A549 (cell line): ENCODE data around the gene ITGB2. TPM values are rescaled to one million over a fixed set of nuclear protein-coding genes. Genes with fewer than 3 reads are reported as not detected.

Experiments used
- ATAC-seq, 2 experiments: fragments of 200-7000 bp in 1 of 2; fragments of >200 bp in 1 of 2; cut with Nextera tagmentation in 1 of 2; cut with Tn5 transposase in 1 of 2; 3 replicates each; pipeline versions ENCODE4 v1.8.0 to v1.9.1; 2018 to 2020; ENCODE audit warnings: mild to moderate bottlenecking in 1 of 2, moderate library complexity in 1 of 2
- CTCF ChIA-PET: fragments of 300-600 bp; sonication (Branson Sonifier 250); formaldehyde crosslinking; extraction: SDS; loops from one replicate; lab custom pipeline; 2021; ENCODE audit warnings: antibody characterized with exemption, inconsistent platforms; lab: Yijun Ruan, JAX
- POLR2A ChIA-PET: fragments of 350-600 bp; formaldehyde crosslinking; extraction: SDS; loops from one replicate; lab custom pipeline; 2021; ENCODE audit warnings: antibody characterized with exemption, inconsistent platforms; lab: Yijun Ruan, JAX
- DNase-seq, 2 experiments: peaks; one replicate each; pipeline versions ENCODE4 v3.0.0 to v3.0.0-alpha.2; 2011 to 2016; ENCODE audit warnings: low read depth in 1 of 2, low spot score in 1 of 2
- FAIRE-seq: peaks from 2 replicates; lab custom pipeline; 2011; peaks lifted over from hg19 to GRCh38; lab: Jason Lieb, UNC
- H3K27ac ChIP-seq, 2 experiments: fragments of >200 bp; sonication (Bioruptor Twin); formaldehyde crosslinking; 3 replicates each; pipeline ENCODE4 v1.5.1; 2016 to 2017
- H3K4me1 ChIP-seq: fragments of >200 bp; sonication (Bioruptor Twin); formaldehyde crosslinking; 3 replicates; pipeline ENCODE4 v1.6.1; 2016
- H3K4me2 ChIP-seq: fragments of >200 bp; sonication (Bioruptor Twin); formaldehyde crosslinking; 3 replicates; pipeline ENCODE4 v1.6.1; 2016
- H3K4me3 ChIP-seq: fragments of >200 bp; sonication (Bioruptor Twin); formaldehyde crosslinking; 3 replicates; pipeline ENCODE4 v1.5.1; 2016
- H3K9me3 ChIP-seq: fragments of >200 bp; sonication (Bioruptor Twin); formaldehyde crosslinking; 3 replicates; pipeline ENCODE4 v1.6.1; 2016
- CEBPB ChIP-seq, 2 experiments: fragments of >200 bp in 1 of 2; sonication (Bioruptor Twin) in 1 of 2; formaldehyde crosslinking in 1 of 2; IDR thresholded peaks; 2 replicates each; pipeline ENCODE4 v1.6.1; 2012 to 2016
- CHD4 ChIP-seq: fragments of 200-600 bp; sonication (generic); IDR thresholded peaks from 2 replicates; pipeline ENCODE4 v1.6.1; 2016; ENCODE audit warnings: antibody characterized with exemption, mild to moderate bottlenecking, borderline replicate concordance
- EHF ChIP-seq: fragments of 250-450 bp; sonication (Bioruptor Pico); IDR thresholded peaks from 2 replicates; pipeline ENCODE4 v1.5.0; 2020; ENCODE audit warnings: mild to moderate bottlenecking
- EHMT2 ChIP-seq: fragments of 200-600 bp; sonication (generic); IDR thresholded peaks from 2 replicates; pipeline ENCODE4 v1.6.1; 2016; ENCODE audit warnings: antibody characterized with exemption, low read depth, mild to moderate bottlenecking, moderate library complexity
- FOSB ChIP-seq: fragments of 250-450 bp; sonication (Bioruptor Pico); IDR thresholded peaks from 2 replicates; pipeline ENCODE4 v1.5.0; 2020; ENCODE audit warnings: mild to moderate bottlenecking, moderate library complexity
- HDAC2 ChIP-seq: fragments of 200-600 bp; sonication (generic); IDR thresholded peaks from 2 replicates; pipeline ENCODE4 v1.6.1; 2016
- HOXA7 ChIP-seq: fragments of 250-450 bp; sonication (Bioruptor Pico); IDR thresholded peaks from 2 replicates; pipeline ENCODE4 v1.5.0; 2020; ENCODE audit warnings: mild to moderate bottlenecking, moderate library complexity
- HOXB13 ChIP-seq: fragments of 250-450 bp; sonication (Bioruptor Pico); IDR thresholded peaks from 2 replicates; pipeline ENCODE4 v1.5.0; 2020; ENCODE audit warnings: low read depth, mild to moderate bottlenecking, moderate library complexity
- HOXB5 ChIP-seq: fragments of 250-450 bp; sonication (Bioruptor Pico); IDR thresholded peaks from 2 replicates; pipeline ENCODE4 v1.5.0; 2020; ENCODE audit warnings: mild to moderate bottlenecking, moderate library complexity
- MYC ChIP-seq: IDR thresholded peaks from 2 replicates; pipeline ENCODE4 v1.6.1; 2012; ENCODE audit warnings: mild to moderate bottlenecking, inconsistent platforms, low read length, improper control_type of control experiment, borderline replicate concordance
- NFE2L2 ChIP-seq: fragments of 150-350 bp; conservative IDR thresholded peaks from 2 replicates; pipeline ENCODE4 v1.6.1; 2014; ENCODE audit warnings: low read length
- RCOR1 ChIP-seq: fragments of 150-350 bp; IDR thresholded peaks from 2 replicates; pipeline ENCODE4 v1.6.1; 2014; ENCODE audit warnings: antibody characterized with exemption, low read length, low read depth
- RFX5 ChIP-seq: fragments of 450-650 bp; IDR thresholded peaks from 2 replicates; pipeline ENCODE4 v1.7.1; 2014; ENCODE audit warnings: antibody characterized with exemption, mild to moderate bottlenecking, moderate library complexity
- SMC3 ChIP-seq: fragments of >200 bp; sonication (Bioruptor Twin); formaldehyde crosslinking; IDR thresholded peaks from 3 replicates; pipeline ENCODE4 v1.6.1; 2018; ENCODE audit warnings: inconsistent platforms
- SREBF2 ChIP-seq: fragments of 450-650 bp; IDR thresholded peaks from 2 replicates; pipeline ENCODE4 v1.6.1; 2014; ENCODE audit warnings: mild to moderate bottlenecking, moderate library complexity
- TP53 ChIP-seq: fragments of 250-450 bp; sonication (Bioruptor Pico); IDR thresholded peaks from 2 replicates; pipeline ENCODE4 v1.5.0; 2021; ENCODE audit warnings: mild to moderate bottlenecking, moderate library complexity
- ZC3H11A ChIP-seq: fragments of 450-650 bp; IDR thresholded peaks from 2 replicates; pipeline ENCODE4 v1.6.1; 2014; ENCODE audit warnings: antibody characterized with exemption, mild to moderate bottlenecking
- ZNF302 ChIP-seq: fragments of 250-450 bp; sonication (Bioruptor Pico); IDR thresholded peaks from 2 replicates; pipeline ENCODE4 v1.9.0; 2021; ENCODE audit warnings: inconsistent platforms, mild to moderate bottlenecking, moderate library complexity
- WGBS: methylation state at CpG from one replicate; pipeline ENCODE4 v1.1.6; 2017; ENCODE audit errors: missing lambda C conversion rate; 5-methylcytosine and 5-hydroxymethylcytosine counted together
- polyA plus RNA-seq, 4 experiments: library from polyadenylated mRNA; depleted of rRNA in 3 of 4; stranded (reverse); fragments of >200 nt; fragmentation: RNase III in 1 of 4; extraction: RNeasy Plus Mini Kit Qiagen cat#74134 plus additional on column Dnase treatment in 1 of 4; gene quantifications; 2 replicates in 3 of 4; 3 replicates in 1 of 4; pipeline ENCODE4 v1.2.3, GENCODE V29; 2011 to 2017
- TF ChIP-seq, protein P1 (sequence below): fragments of 250-450 bp; sonication (Bioruptor Pico); IDR thresholded peaks from 2 replicates; pipeline ENCODE4 v1.5.0; 2020; ENCODE audit warnings: low read depth, mild to moderate bottlenecking, moderate library complexity
- TF ChIP-seq, protein P2 (sequence below): IDR thresholded peaks from 2 replicates; pipeline ENCODE4 v1.6.1; 2012
- TF ChIP-seq, protein P3 (sequence below): fragments of 150-350 bp; IDR thresholded peaks from 2 replicates; pipeline ENCODE4 v1.6.1; 2014; ENCODE audit warnings: low read depth, mild to moderate bottlenecking, low read length
- TF ChIP-seq, protein P4 (sequence below): fragments of >200 bp; sonication (Bioruptor Twin); formaldehyde crosslinking; IDR thresholded peaks from 3 replicates; pipeline ENCODE4 v1.6.1; 2016
- TF ChIP-seq, protein P5 (sequence below): fragments of 250-450 bp; sonication (Bioruptor Pico); IDR thresholded peaks from 2 replicates; pipeline ENCODE4 v1.5.0; 2021; ENCODE audit warnings: mild to moderate bottlenecking, moderate library complexity, borderline replicate concordance
- TF ChIP-seq, protein P6 (sequence below): fragments of >200 bp; sonication (Bioruptor Twin); formaldehyde crosslinking; IDR thresholded peaks from 2 replicates; pipeline ENCODE4 v1.6.1; 2016

ITGB2 gene
- polyA plus RNA-seq, 2 of the 4 experiments (the other 2 are of a cell fraction), result 0.46 to 0.59 TPM

DNA sequence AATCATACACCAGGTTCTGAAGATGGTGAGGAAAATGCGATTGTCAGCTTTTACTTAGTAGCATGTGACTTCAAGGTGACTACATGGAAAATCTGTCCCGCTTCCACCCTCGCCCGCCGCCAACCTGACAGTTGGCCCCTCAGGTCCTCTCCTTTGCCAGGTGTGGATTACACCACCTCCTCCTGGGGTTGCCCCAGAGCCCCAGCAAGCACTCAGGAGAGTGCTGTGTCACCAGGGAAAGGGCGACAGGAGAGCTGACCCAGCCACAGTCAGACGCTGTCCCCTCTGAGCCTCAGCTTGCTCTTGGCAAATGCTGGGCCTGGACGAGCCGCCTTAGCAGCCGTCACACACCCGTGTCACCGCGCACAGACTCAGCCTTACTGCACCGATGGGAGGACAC is 65.1 kb downstream of the ITGB2 start:
- FAIRE-seq (no peak), DNase-seq (no peak)
- H3K4me3 ChIP-seq, result no peak overlapping the region
- WGBS, result 98% methylated on average over 11 of the region's 14 CpGs
- TF ChIP-seq NFE2L2 (no peak), EHF (CRISPR knock-in tag) (no peak), ZC3H11A (no peak), HDAC2 (no peak), ZNF302 (CRISPR knock-in tag) (no peak), HOXA7 (CRISPR knock-in tag) (no peak)
- TF ChIP-seq, protein P1, sequence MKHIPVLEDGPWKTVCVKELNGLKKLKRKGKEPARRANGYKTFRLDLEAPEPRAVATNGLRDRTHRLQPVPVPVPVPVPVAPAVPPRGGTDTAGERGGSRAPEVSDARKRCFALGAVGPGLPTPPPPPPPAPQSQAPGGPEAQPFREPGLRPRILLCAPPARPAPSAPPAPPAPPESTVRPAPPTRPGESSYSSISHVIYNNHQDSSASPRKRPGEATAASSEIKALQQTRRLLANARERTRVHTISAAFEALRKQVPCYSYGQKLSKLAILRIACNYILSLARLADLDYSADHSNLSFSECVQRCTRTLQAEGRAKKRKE (CRISPR knock-in tag), result no peak
- TF ChIP-seq, protein P2, sequence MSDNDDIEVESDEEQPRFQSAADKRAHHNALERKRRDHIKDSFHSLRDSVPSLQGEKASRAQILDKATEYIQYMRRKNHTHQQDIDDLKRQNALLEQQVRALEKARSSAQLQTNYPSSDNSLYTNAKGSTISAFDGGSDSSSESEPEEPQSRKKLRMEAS, result no peak
- TF ChIP-seq, all 56 proteins: peak for 0
- CTCF ChIA-PET, result no interaction called here
- H3K4me2 ChIP-seq, result no peak overlapping the region
- no peaks in the 10 kb centered on the region for H3K4me1 ChIP-seq
- POLR2A ChIA-PET, result no interaction called here
- no peak overlapping the region for H3K27ac ChIP-seq
- no peak for ATAC-seq
- no peaks in the 10 kb centered on the region for H3K9me3 ChIP-seq

DNA sequence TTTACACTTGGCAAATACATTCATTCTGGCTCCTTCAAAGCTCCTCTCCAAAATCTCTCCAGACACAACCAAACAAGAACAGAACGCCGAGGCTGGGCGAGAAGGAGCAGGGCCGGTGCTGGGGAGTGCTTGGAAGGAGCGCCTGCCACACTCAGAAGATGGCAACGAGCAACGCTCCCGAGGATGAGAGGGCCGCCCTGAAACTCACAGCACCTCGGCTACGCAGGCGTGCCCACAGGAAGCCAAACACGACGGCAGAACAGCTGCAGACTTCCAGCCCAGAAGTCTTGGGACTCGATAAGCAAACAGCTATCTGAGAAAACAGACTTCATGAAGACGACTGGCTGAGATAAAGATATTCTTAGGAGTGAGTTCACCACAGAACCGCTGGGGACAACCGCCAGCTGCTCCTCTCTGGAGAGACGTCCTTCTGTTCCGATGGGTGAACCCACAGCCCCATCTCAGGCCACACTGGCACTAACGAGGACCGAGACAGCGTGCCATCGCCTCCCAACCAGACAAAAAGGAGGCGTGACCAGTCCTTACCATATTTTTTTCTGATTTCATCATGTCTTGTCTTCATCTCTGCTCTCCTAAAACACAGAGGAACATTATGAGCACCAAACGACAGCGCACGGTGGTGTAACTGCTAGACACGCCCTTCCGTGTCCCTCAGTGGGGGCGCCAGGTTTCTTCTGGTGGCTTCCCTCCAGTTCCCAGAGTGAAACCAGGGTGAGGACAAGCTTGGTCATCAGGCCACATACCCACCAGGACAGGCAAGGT is 65.8 kb downstream of the ITGB2 start:
- ChIA-PET CTCF (interaction anchor here (0.9 kb wide), 1 partner anchor 9 kb away, joined by 3 read pairs; no protein-coding TSS in a partner anchor), POLR2A (no interaction called here)
- no peak for ATAC-seq
- 90% methylated on average over 31 of the region's 31 CpGs for WGBS
- no peak for DNase-seq
- TF ChIP-seq HOXB5 (CRISPR knock-in tag), result no peak
- TF ChIP-seq, protein P3, sequence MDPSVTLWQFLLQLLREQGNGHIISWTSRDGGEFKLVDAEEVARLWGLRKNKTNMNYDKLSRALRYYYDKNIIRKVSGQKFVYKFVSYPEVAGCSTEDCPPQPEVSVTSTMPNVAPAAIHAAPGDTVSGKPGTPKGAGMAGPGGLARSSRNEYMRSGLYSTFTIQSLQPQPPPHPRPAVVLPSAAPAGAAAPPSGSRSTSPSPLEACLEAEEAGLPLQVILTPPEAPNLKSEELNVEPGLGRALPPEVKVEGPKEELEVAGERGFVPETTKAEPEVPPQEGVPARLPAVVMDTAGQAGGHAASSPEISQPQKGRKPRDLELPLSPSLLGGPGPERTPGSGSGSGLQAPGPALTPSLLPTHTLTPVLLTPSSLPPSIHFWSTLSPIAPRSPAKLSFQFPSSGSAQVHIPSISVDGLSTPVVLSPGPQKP, result no peak
- H3K9me3 ChIP-seq, result no peaks in the 10 kb centered on the region
- H3K4me1 ChIP-seq, result no peaks in the 10 kb centered on the region
- no peak overlapping the region for H3K4me2 ChIP-seq
- H3K4me3 ChIP-seq, result no peak overlapping the region
- no peak overlapping the region for H3K27ac ChIP-seq
- no peak for FAIRE-seq

DNA sequence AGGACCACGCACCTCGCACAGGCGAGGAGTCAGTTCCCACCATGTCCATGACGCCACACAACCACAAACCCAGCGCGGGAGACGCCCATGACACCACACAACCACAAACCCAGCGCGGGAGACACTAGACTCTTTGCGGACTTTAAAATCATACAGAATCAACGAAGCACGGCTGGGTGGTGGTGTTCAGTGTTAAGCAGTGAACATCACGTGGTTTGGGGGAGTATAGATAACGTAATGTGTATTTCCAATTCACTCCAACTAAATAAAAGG is 66.4 kb downstream of the ITGB2 start:
- no peaks in the 10 kb centered on the region for H3K4me1 ChIP-seq
- no peaks in the 10 kb centered on the region for H3K9me3 ChIP-seq
- H3K27ac ChIP-seq, result no peak overlapping the region
- FAIRE-seq (no peak), DNase-seq (no peak)
- no peak overlapping the region for H3K4me2 ChIP-seq
- WGBS, result 98% methylated on average over 14 of the region's 14 CpGs
- CTCF ChIA-PET, result interaction anchor here (0.9 kb wide), 1 partner anchor 8 kb away, joined by 3 read pairs; no protein-coding TSS in a partner anchor
- POLR2A ChIA-PET, result no interaction called here
- no peak overlapping the region for H3K4me3 ChIP-seq
- TF ChIP-seq SMC3 (no peak), HOXB13 (CRISPR knock-in tag) (no peak), CHD4 (no peak), RFX5 (no peak), CEBPB (IDR thresholded peaks at IDR 0.05) (no peak), SREBF2 (no peak), FOSB (no peak), RCOR1 (no peak), EHMT2 (no peak), MYC (no peak), TP53 (CRISPR knock-in tag) (no peak), EHF (CRISPR knock-in tag) (no peak)
- TF ChIP-seq, protein P4, sequence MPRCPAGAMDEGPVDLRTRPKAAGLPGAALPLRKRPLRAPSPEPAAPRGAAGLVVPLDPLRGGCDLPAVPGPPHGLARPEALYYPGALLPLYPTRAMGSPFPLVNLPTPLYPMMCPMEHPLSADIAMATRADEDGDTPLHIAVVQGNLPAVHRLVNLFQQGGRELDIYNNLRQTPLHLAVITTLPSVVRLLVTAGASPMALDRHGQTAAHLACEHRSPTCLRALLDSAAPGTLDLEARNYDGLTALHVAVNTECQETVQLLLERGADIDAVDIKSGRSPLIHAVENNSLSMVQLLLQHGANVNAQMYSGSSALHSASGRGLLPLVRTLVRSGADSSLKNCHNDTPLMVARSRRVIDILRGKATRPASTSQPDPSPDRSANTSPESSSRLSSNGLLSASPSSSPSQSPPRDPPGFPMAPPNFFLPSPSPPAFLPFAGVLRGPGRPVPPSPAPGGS, result no peak
- TF ChIP-seq, protein P5, sequence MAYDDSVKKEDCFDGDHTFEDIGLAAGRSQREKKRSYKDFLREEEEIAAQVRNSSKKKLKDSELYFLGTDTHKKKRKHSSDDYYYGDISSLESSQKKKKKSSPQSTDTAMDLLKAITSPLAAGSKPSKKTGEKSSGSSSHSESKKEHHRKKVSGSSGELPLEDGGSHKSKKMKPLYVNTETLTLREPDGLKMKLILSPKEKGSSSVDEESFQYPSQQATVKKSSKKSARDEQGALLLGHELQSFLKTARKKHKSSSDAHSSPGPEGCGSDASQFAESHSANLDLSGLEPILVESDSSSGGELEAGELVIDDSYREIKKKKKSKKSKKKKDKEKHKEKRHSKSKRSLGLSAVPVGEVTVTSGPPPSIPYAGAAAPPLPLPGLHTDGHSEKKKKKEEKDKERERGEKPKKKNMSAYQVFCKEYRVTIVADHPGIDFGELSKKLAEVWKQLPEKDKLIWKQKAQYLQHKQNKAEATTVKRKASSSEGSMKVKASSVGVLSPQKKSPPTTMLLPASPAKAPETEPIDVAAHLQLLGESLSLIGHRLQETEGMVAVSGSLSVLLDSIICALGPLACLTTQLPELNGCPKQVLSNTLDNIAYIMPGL (CRISPR knock-in tag), result no peak
- TF ChIP-seq, protein P6, sequence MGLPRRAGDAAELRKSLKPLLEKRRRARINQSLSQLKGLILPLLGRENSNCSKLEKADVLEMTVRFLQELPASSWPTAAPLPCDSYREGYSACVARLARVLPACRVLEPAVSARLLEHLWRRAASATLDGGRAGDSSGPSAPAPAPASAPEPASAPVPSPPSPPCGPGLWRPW, result no peak
- TF ChIP-seq, protein P1 (CRISPR knock-in tag), result no peak
- TF ChIP-seq, all 56 proteins: peak for 0
- ATAC-seq, result no peak
